Measurements from ENCODE around the gene OR7C2.

The OR7C2 gene

GRCh38 chr19:14979476-14980255 lies 38.4 kb downstream of the OR7C2 start, which contains the start of gene SLC1A6:
Gene SLC1A6 (minus strand): TSS chr19:14979864. CDS start chr19:14972910, 6,954 bp downstream.
- DNase-seq: no peak

- no peak for DNase-seq
Measured at GRCh38 chr19:14985133-14985532, 43.8 kb downstream of the OR7C2 start.
